HepG2 (cell line): ENCODE measurements around the gene GLOD4. TPM values are rescaled to one million over a fixed set of nuclear protein-coding genes. Genes with fewer than 3 reads are reported as not detected.

ENCODE experiments used
- AKAP8 ChIP-seq: sonication (generic); formaldehyde crosslinking; IDR thresholded peaks from 2 replicates; pipeline ENCODE4 v1.5.1; 2020; ENCODE audit warnings: mild to moderate bottlenecking, missing genetic modification reagents
- ATF7-NPFF ChIP-seq: sonication (generic); formaldehyde crosslinking; IDR thresholded peaks from 2 replicates; pipeline ENCODE4 v1.8.1; 2023; ENCODE audit warnings: mild to moderate bottlenecking, low read depth, missing genetic modification reagents, moderate library complexity
- CEBPB ChIP-seq: IDR thresholded peaks from 2 replicates; pipeline ENCODE4 v1.6.1; 2011; ENCODE audit warnings: low read depth, low read length, improper control_type of control experiment, borderline replicate concordance
- GATAD2A ChIP-seq: IDR thresholded peaks from 2 replicates; pipeline ENCODE4 v1.6.1; 2016
- JUNB ChIP-seq: sonication (generic); formaldehyde crosslinking; IDR thresholded peaks from 2 replicates; pipeline ENCODE4 v1.8.0; 2022; ENCODE audit warnings: missing genetic modification reagents, mild to moderate bottlenecking, borderline replicate concordance
- MAF1 ChIP-seq: sonication (generic); formaldehyde crosslinking; IDR thresholded peaks from 2 replicates; pipeline ENCODE4 v1.5.0; 2020; ENCODE audit warnings: missing genetic modification reagents, borderline replicate concordance
- MBD4 ChIP-seq: IDR thresholded peaks from 2 replicates; pipeline ENCODE4 v1.6.1; 2012; ENCODE audit warnings: low read length, inconsistent platforms, borderline replicate concordance
- NR2C2 ChIP-seq: sonication (generic); formaldehyde crosslinking; IDR thresholded peaks from 2 replicates; pipeline ENCODE4 v1.4.0; 2020; ENCODE audit warnings: missing genetic modification reagents, mild to moderate bottlenecking, moderate library complexity, borderline replicate concordance
- PAWR ChIP-seq: sonication (generic); formaldehyde crosslinking; IDR thresholded peaks from 2 replicates; pipeline ENCODE4 v1.4.0; 2020; ENCODE audit warnings: missing genetic modification reagents, mild to moderate bottlenecking, borderline replicate concordance
- RFXAP ChIP-seq: sonication (generic); formaldehyde crosslinking; IDR thresholded peaks from 2 replicates; pipeline ENCODE4 v1.4.0; 2020; ENCODE audit warnings: missing genetic modification reagents, borderline replicate concordance
- SNAI1 ChIP-seq: sonication (generic); formaldehyde crosslinking; IDR thresholded peaks from 2 replicates; pipeline ENCODE4 v1.5.0; 2020; ENCODE audit warnings: mild to moderate bottlenecking, missing genetic modification reagents, borderline replicate concordance
- THYN1 ChIP-seq: sonication (generic); formaldehyde crosslinking; IDR thresholded peaks from 2 replicates; pipeline ENCODE4 v1.8.1; 2023; ENCODE audit warnings: low read depth, mild to moderate bottlenecking, moderate library complexity, missing genetic modification reagents, borderline replicate concordance
- YEATS2 ChIP-seq: sonication (generic); formaldehyde crosslinking; IDR thresholded peaks from 2 replicates; pipeline ENCODE4 v1.4.0; 2020; ENCODE audit warnings: missing genetic modification reagents, borderline replicate concordance
- ZFP36 ChIP-seq: fragments of 150-350 bp; IDR thresholded peaks from 2 replicates; pipeline ENCODE4 v1.6.1; 2018; ENCODE audit warnings: borderline replicate concordance, low read length, low read depth; ENCODE audit not compliant: partially characterized antibody
- ZNF274 ChIP-seq: sonication (generic); formaldehyde crosslinking; IDR thresholded peaks from 2 replicates; pipeline ENCODE4 v1.5.1; 2020; ENCODE audit warnings: mild to moderate bottlenecking, missing genetic modification reagents
- ZNF660 ChIP-seq: sonication (generic); formaldehyde crosslinking; IDR thresholded peaks from 2 replicates; pipeline ENCODE4 v1.5.1; 2020; ENCODE audit warnings: mild to moderate bottlenecking, low read depth, missing genetic modification reagents, borderline replicate concordance
- ZNF773 ChIP-seq: sonication (generic); formaldehyde crosslinking; IDR thresholded peaks from 2 replicates; pipeline ENCODE4 v1.4.0; 2020; ENCODE audit warnings: missing genetic modification reagents, borderline replicate concordance
- ZSCAN29 ChIP-seq: sonication (generic); formaldehyde crosslinking; conservative IDR thresholded peaks from 2 replicates; pipeline ENCODE4 v1.4.0; 2020; ENCODE audit warnings: mild to moderate bottlenecking, missing genetic modification reagents
- polyA plus RNA-seq, 8 experiments: library from polyadenylated mRNA; depleted of rRNA in 3 of 8; stranded (reverse) in 7 of 8; unstranded in 1 of 8; fragments of >200 nt; fragmentation: Illumina TruSeq in 4 of 8; extraction: Trizol in 4 of 8; gene quantifications; 2 replicates each; pipeline versions ENCODE4 v1.2.1 to v1.2.3, GENCODE V29; 2011 to 2016; ENCODE audit warnings: low read depth in 4 of 8, missing spikeins in 1 of 8, mixed read lengths in 1 of 8; ENCODE audit not compliant: insufficient read depth in 1 of 8
- total RNA-seq, 5 experiments: library from RNA; depleted of rRNA; stranded (reverse); fragments of >200 nt; fragmentation: Illumina TruSeq; extraction: Trizol; gene quantifications; 2 replicates each; pipeline ENCODE4 v1.2.3, GENCODE V29; 2016; ENCODE audit warnings: low read depth in 1 of 5
- TF ChIP-seq, protein P1 (sequence below), 2 experiments: sonication (generic) in 1 of 2; formaldehyde crosslinking in 1 of 2; IDR thresholded peaks; 2 replicates each; pipeline versions ENCODE4 v1.4.0 to v1.6.1; 2018 to 2020; ENCODE audit warnings: missing genetic modification reagents in 2 of 2, borderline replicate concordance in 1 of 2, low read depth in 1 of 2, mild to moderate bottlenecking in 1 of 2, missing biosample characterization in 1 of 2
- TF ChIP-seq, protein P2 (sequence below): sonication (generic); formaldehyde crosslinking; IDR thresholded peaks from 2 replicates; pipeline ENCODE4 v1.8.0; 2022; ENCODE audit warnings: mild to moderate bottlenecking, missing genetic modification reagents, moderate library complexity
- TF ChIP-seq, protein P3 (sequence below): sonication (generic); formaldehyde crosslinking; IDR thresholded peaks from 2 replicates; pipeline ENCODE4 v1.4.0; 2020; ENCODE audit warnings: missing genetic modification reagents
- TF ChIP-seq, protein P4 (sequence below): sonication (generic); formaldehyde crosslinking; IDR thresholded peaks from 2 replicates; pipeline ENCODE4 v1.4.0; 2020; ENCODE audit warnings: mild to moderate bottlenecking, missing genetic modification reagents

The GLOD4 gene
- total and polyA plus RNA-seq, 2 of the 13 experiments (the other 11 are each of a cell fraction or from before 2014, with no cell fraction given), result 53.7 to 87.8 TPM

DNA sequence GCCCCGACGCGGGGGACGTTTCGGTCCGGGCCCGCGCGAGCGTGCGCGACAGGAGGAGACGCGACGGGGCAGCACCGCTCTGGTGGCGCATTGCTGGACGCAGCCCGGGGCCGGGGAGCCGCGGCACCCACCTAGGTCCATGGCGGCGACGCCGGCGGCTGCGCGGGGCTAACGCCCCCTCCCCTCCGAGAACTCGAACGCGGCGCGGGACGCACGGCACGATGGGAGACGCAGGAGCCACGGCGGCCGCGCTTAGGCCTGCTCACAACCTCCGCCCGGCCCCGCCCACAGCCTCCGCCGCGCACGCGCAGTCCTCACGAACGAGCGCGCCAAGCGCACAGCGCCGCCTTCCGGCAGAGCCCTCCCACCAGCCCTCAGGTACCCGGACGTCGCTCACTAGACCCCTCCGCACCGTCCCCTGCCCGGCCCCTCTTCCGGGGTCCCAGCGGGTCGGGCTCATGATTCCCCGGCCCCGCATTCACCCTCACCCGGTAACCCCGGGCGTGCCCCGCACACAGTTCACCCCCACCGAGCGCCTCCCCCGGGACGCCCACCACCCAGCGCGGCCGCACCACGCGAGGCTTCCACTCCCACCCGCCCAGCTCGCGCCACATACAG, 30.0 kb downstream of the GLOD4 start, which contains the start of gene GEMIN4 (continued):
- TF ChIP-seq, protein P1, sequence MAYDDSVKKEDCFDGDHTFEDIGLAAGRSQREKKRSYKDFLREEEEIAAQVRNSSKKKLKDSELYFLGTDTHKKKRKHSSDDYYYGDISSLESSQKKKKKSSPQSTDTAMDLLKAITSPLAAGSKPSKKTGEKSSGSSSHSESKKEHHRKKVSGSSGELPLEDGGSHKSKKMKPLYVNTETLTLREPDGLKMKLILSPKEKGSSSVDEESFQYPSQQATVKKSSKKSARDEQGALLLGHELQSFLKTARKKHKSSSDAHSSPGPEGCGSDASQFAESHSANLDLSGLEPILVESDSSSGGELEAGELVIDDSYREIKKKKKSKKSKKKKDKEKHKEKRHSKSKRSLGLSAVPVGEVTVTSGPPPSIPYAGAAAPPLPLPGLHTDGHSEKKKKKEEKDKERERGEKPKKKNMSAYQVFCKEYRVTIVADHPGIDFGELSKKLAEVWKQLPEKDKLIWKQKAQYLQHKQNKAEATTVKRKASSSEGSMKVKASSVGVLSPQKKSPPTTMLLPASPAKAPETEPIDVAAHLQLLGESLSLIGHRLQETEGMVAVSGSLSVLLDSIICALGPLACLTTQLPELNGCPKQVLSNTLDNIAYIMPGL (CRISPR knock-in tag; IDR thresholded peaks at IDR 0.05; ENCODE audit: borderline replicate concordance in 1 of 2, low read depth in 1 of 2), result peak; percentile 94 to 95
- TF ChIP-seq NR2C2 (peak; percentile 46), GATAD2A (CRISPR knock-in tag) (peak; percentile 63; the same call in 1 of the 2 replicates), CEBPB (no peak), ZNF773 (CRISPR knock-in tag) (0 out of 2 replicates have a peak, but pooled peaks have one; percentile 44), ZNF274 (no peak; the same call in 1 of the 2 replicates), RFXAP (CRISPR knock-in tag) (no peak), MAF1 (CRISPR knock-in tag) (no peak), MBD4 (no peak), THYN1 (CRISPR knock-in tag) (no peak), PAWR (CRISPR knock-in tag) (no peak), ZNF660 (CRISPR knock-in tag) (no peak), ATF7-NPFF (CRISPR knock-in tag) (peak; percentile 94; the same call in 1 of the 2 replicates), ZSCAN29 (no peak), YEATS2 (peak; percentile 81; the same call in 1 of the 2 replicates), SNAI1 (CRISPR knock-in tag) (no peak), AKAP8 (CRISPR knock-in tag) (peak; percentile 63; the same call in 1 of the 2 replicates), JUNB (CRISPR knock-in tag) (no peak), ZFP36 (no peak)
- TF ChIP-seq, protein P2, sequence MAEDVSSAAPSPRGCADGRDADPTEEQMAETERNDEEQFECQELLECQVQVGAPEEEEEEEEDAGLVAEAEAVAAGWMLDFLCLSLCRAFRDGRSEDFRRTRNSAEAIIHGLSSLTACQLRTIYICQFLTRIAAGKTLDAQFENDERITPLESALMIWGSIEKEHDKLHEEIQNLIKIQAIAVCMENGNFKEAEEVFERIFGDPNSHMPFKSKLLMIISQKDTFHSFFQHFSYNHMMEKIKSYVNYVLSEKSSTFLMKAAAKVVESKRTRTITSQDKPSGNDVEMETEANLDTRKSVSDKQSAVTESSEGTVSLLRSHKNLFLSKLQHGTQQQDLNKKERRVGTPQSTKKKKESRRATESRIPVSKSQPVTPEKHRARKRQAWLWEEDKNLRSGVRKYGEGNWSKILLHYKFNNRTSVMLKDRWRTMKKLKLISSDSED (CRISPR knock-in tag), result no peak
- TF ChIP-seq, protein P3, sequence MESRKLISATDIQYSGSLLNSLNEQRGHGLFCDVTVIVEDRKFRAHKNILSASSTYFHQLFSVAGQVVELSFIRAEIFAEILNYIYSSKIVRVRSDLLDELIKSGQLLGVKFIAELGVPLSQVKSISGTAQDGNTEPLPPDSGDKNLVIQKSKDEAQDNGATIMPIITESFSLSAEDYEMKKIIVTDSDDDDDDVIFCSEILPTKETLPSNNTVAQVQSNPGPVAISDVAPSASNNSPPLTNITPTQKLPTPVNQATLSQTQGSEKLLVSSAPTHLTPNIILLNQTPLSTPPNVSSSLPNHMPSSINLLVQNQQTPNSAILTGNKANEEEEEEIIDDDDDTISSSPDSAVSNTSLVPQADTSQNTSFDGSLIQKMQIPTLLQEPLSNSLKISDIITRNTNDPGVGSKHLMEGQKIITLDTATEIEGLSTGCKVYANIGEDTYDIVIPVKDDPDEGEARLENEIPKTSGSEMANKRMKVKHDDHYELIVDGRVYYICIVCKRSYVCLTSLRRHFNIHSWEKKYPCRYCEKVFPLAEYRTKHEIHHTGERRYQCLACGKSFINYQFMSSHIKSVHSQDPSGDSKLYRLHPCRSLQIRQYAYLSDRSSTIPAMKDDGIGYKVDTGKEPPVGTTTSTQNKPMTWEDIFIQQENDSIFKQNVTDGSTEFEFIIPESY (CRISPR knock-in tag), result peak; percentile 53; the same call in 1 of the 2 replicates
- TF ChIP-seq, protein P4, sequence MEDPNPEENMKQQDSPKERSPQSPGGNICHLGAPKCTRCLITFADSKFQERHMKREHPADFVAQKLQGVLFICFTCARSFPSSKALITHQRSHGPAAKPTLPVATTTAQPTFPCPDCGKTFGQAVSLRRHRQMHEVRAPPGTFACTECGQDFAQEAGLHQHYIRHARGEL, result no peak; the same call in 1 of the 2 replicates
